HCT116 (cell line): ENCODE data around the gene ZNF79. TPM values are rescaled to one million over a fixed set of nuclear protein-coding genes. Genes with fewer than 3 reads are reported as not detected.

Source experiments
- ATAC-seq: fragments of 200-7000 bp; cut with Tn5 transposase; 2 replicates; pipeline ENCODE4 v1.9.1; 2020; ENCODE audit warnings: mild to moderate bottlenecking, moderate library complexity
- Bru-seq: library from RNA; stranded (reverse); fragments of 400-500 nt; gene quantifications from one replicate; lab custom pipeline; 2021; lab: Mats Ljungman, UMichigan
- BruChase-seq, 2 experiments: library from RNA; stranded (reverse); fragments of 400-500 nt; gene quantifications; one replicate each; lab custom pipeline; 2021; lab: Mats Ljungman, UMichigan
- BruUV-seq: library from RNA; stranded (reverse); fragments of 400-500 nt; replicated peaks from 2 replicates; lab custom pipeline; 2021; lab: Mats Ljungman, UMichigan
- CTCF ChIA-PET: fragments of 300-600 bp; sonication (Branson Sonifier 250); formaldehyde crosslinking; loops from one replicate; lab custom pipeline; 2021; ENCODE audit warnings: antibody characterized with exemption; lab: Charles Lee
- POLR2A ChIA-PET: fragments of 300-600, 350-600 bp; sonication (Branson Sonifier 250); formaldehyde crosslinking; loops from one replicate; lab custom pipeline; 2021; ENCODE audit warnings: antibody characterized with exemption; lab: Charles Lee
- RAD21 ChIA-PET, 2 experiments: fragments of 300-600 bp; sonication (Branson Sonifier 250); formaldehyde crosslinking; loops; one replicate each; lab custom pipeline; 2023; ENCODE audit warnings: low total read pairs in 2 of 2; ENCODE audit not compliant: uncharacterized antibody in 2 of 2, unreplicated experiment in 2 of 2, low non-redundant PET in 1 of 2; lab: Charles Lee
- DNase-seq: peaks from one replicate; pipeline ENCODE4 v3.0.0-alpha.2; 2010; ENCODE audit warnings: low read depth, low spot score
- H2AFZ ChIP-seq: fragments of 200-600 bp; shearing (Covaris generic), sonication (generic); 2 replicates; pipeline ENCODE4 v1.6.1; 2017; ENCODE audit warnings: low read depth, mixed run types, mixed read lengths, antibody characterized with exemption, low read length; ENCODE audit not compliant: poor library complexity, severe bottlenecking
- H3K27ac ChIP-seq: 2 replicates; pipeline ENCODE4 v1.5.1; 2012; ENCODE audit warnings: low read depth, low read length
- H3K27me3 ChIP-seq: fragments of 200-600 bp; sonication (generic); 2 replicates; pipeline ENCODE4 v1.6.1; 2016; ENCODE audit warnings: mixed run types, low read length, mixed read lengths; ENCODE audit not compliant: insufficient read depth
- H3K36me3 ChIP-seq, 2 experiments: fragments of 200-500 bp in 1 of 2; fragments of 200-600 bp in 1 of 2; sonication (Bioruptor generic) in 1 of 2; sonication (generic) in 1 of 2; 2 replicates each; pipeline versions ENCODE4 v1.5.1 to v1.6.1; 2014 to 2016; ENCODE audit warnings: low read length in 2 of 2, inconsistent platforms in 1 of 2, mixed read lengths in 1 of 2, mixed run types in 1 of 2; ENCODE audit not compliant: insufficient read depth in 2 of 2, control insufficient read depth in 1 of 2
- H3K4me1 ChIP-seq, 2 experiments: fragments of 200-600 bp in 1 of 2; sonication (generic) in 1 of 2; 2 replicates each; pipeline versions ENCODE4 v1.5.1 to v1.6.1; 2012 to 2017; ENCODE audit warnings: low read length in 2 of 2, inconsistent platforms in 1 of 2, mild to moderate bottlenecking in 1 of 2, mixed read lengths in 1 of 2, mixed run types in 1 of 2, moderate library complexity in 1 of 2; ENCODE audit not compliant: insufficient read depth in 2 of 2, control insufficient read depth in 1 of 2
- H3K4me2 ChIP-seq: fragments of 200-600 bp; sonication (generic); 2 replicates; pipeline ENCODE4 v1.6.1; 2017; ENCODE audit warnings: mixed run types, low read length, mixed read lengths
- H3K4me3 ChIP-seq, 2 experiments: fragments of 200-600 bp in 1 of 2; sonication (generic) in 1 of 2; replicated peaks in 1 of 2; 2 replicates each; pipeline ENCODE4 v1.5.1; 2011 to 2016; ENCODE audit warnings: low read length in 2 of 2, control low read depth in 1 of 2, low read depth in 1 of 2, mild to moderate bottlenecking in 1 of 2, mixed read lengths in 1 of 2, mixed run types in 1 of 2
- H3K79me2 ChIP-seq: fragments of 200-600 bp; sonication (generic); 2 replicates; pipeline ENCODE4 v1.6.1; 2017; ENCODE audit warnings: mild to moderate bottlenecking, mixed run types, low read length, moderate library complexity, mixed read lengths; ENCODE audit not compliant: insufficient read depth
- H3K9ac ChIP-seq: fragments of 200-600 bp; sonication (generic); 2 replicates; pipeline ENCODE4 v1.6.1; 2016; ENCODE audit warnings: low read length, mixed read lengths
- H3K9me2 ChIP-seq: fragments of 200-600 bp; sonication (generic), shearing (Covaris generic); 2 replicates; pipeline ENCODE4 v1.6.1; 2017; ENCODE audit warnings: mixed run types, mild to moderate bottlenecking, moderate library complexity; ENCODE audit not compliant: insufficient read depth
- H3K9me3 ChIP-seq, 2 experiments: fragments of 200-500 bp in 1 of 2; fragments of 200-600 bp in 1 of 2; sonication (Bioruptor generic) in 1 of 2; sonication (generic) in 1 of 2; 2 replicates each; pipeline ENCODE4 v1.6.1; 2014 to 2017; ENCODE audit warnings: low read length in 2 of 2, mixed read lengths in 2 of 2, inconsistent platforms in 1 of 2, low read depth in 1 of 2, mild to moderate bottlenecking in 1 of 2, mixed run types in 1 of 2, moderate library complexity in 1 of 2; ENCODE audit not compliant: control insufficient read depth in 1 of 2, insufficient read depth in 1 of 2
- H4K20me1 ChIP-seq: fragments of 200-600 bp; sonication (generic), shearing (Covaris generic); 2 replicates; pipeline ENCODE4 v1.6.1; 2017; ENCODE audit warnings: mixed run types, mild to moderate bottlenecking, moderate library complexity; ENCODE audit not compliant: insufficient read depth
- CBX3 ChIP-seq: IDR thresholded peaks from 2 replicates; pipeline ENCODE4 v1.6.1; 2012; ENCODE audit warnings: low read depth
- EZH2 ChIP-seq: fragments of 200-600 bp; sonication (generic); IDR thresholded peaks from 2 replicates; pipeline ENCODE4 v1.6.1; 2017; ENCODE audit warnings: antibody characterized with exemption, mixed run types
- JUND ChIP-seq: IDR thresholded peaks from 2 replicates; pipeline ENCODE4 v1.6.1; 2012
- MAX ChIP-seq: IDR thresholded peaks from 2 replicates; pipeline ENCODE4 v1.6.1; 2012
- POLR2A ChIP-seq: IDR thresholded peaks from 2 replicates; pipeline ENCODE4 v1.7.0; 2011; ENCODE audit warnings: borderline replicate concordance; ENCODE audit not compliant: insufficient read depth, insufficient read length; ENCODE audit errors: extremely low read depth
- POLR2AphosphoS5 ChIP-seq: IDR thresholded peaks from 2 replicates; pipeline ENCODE4 v1.6.1; 2011; ENCODE audit warnings: mild to moderate bottlenecking, low read depth, low read length, moderate library complexity
- RAD21 ChIP-seq: IDR thresholded peaks from 2 replicates; pipeline ENCODE4 v1.6.1; 2012; ENCODE audit warnings: low read depth, mild to moderate bottlenecking
- REST ChIP-seq: IDR thresholded peaks from 2 replicates; pipeline ENCODE4 v1.6.1; 2012; ENCODE audit warnings: low read depth
- SIN3A ChIP-seq: IDR thresholded peaks from 2 replicates; pipeline ENCODE4 v1.6.1; 2012; ENCODE audit warnings: low read depth
- SP1 ChIP-seq: IDR thresholded peaks from 2 replicates; pipeline ENCODE4 v1.6.1; 2012; ENCODE audit warnings: low read depth
- SRF ChIP-seq: IDR thresholded peaks from 2 replicates; pipeline ENCODE4 v1.6.1; 2012; ENCODE audit warnings: low read depth
- YY1 ChIP-seq: IDR thresholded peaks from 2 replicates; pipeline ENCODE4 v1.6.1; 2011; ENCODE audit warnings: low read length, low read depth, moderate library complexity, mild to moderate bottlenecking; ENCODE audit not compliant: insufficient replicate concordance; ENCODE audit errors: extremely low read depth
- ZBTB33 ChIP-seq: IDR thresholded peaks from 2 replicates; pipeline ENCODE4 v1.6.1; 2011; ENCODE audit warnings: mild to moderate bottlenecking, low read length, moderate library complexity; ENCODE audit not compliant: insufficient replicate concordance; ENCODE audit errors: extremely low read depth
- ZFX ChIP-seq: fragments of 450-650 bp; IDR thresholded peaks from 2 replicates; pipeline ENCODE4 v1.6.1; 2017
- ZNF274 ChIP-seq: fragments of 200-500 bp; sonication (Bioruptor generic); IDR thresholded peaks from 2 replicates; pipeline ENCODE4 v1.6.1; 2014; ENCODE audit warnings: mild to moderate bottlenecking, low read depth, low read length, inconsistent platforms
- intact Hi-C: fragments of 100-400 bp; cut with micrococcal nuclease; formaldehyde crosslinking; loops from 2 replicates; pipeline ENCODE4 v1.10.0; 2022
- long read RNA-seq: library from polyadenylated mRNA; unstranded; transcript quantifications from one replicate; pipeline ENCODE4 v2.0.0, GENCODE V29; 2021; ENCODE audit not compliant: unreplicated experiment
- polyA plus RNA-seq: library from polyadenylated mRNA; unstranded; fragments of >200 nt; gene quantifications from 2 replicates; pipeline ENCODE4 v1.2.1, GENCODE V29; 2012; ENCODE audit warnings: missing spikeins
- total RNA-seq: library from RNA; stranded (reverse); gene quantifications from one replicate; pipeline ENCODE4 v1.2.1, GENCODE V29; 2021; ENCODE audit not compliant: unreplicated experiment

Gene ZNF79
- total RNA-seq (5.3 TPM), Bru-seq, nascent RNA (percentile 65 among the genes with signal in this experiment), BruChase-seq, experiment 1, labeled RNA remaining after a 6-hour chase (percentile 60 among the genes with signal in this experiment), BruChase-seq, experiment 2, labeled RNA remaining after a 2-hour chase (percentile 61 among the genes with signal in this experiment)
- polyA plus RNA-seq = 2.2 and 3.0 TPM in 2 replicates
- long read RNA-seq, partial matches to known transcripts = 1 of 9 reads
- long read RNA-seq, other reads (novel, unspliced or antisense) = 2 of 9 reads

GRCh38 chr9:127423934-127424675 lies at the start of gene ZNF79:
TSS of gene ZNF79 (plus strand) at chr9:127424382. CDS start at chr9:127424788, 406 bp downstream.
- ATAC-seq (peak; percentile 93), DNase-seq (peak; percentile 88)
- BruUV-seq = no TSS peak
- ChIA-PET POLR2A (interaction anchor here (0.5 to 2.0 kb wide), 8 partner anchors 9 to 670 kb away, joined by 3 to 9 read pairs (median 4); partner anchors contain the start of gene SLC2A8), RAD21 (no interaction called here), CTCF (interaction anchor here (1.0 to 1.6 kb wide), 3 partner anchors 12 to 483 kb away, joined by 3 to 4 read pairs (median 3); partner anchors contain the start of gene SLC2A8)
- peaks cover 3 to 34% of the 10 kb centered on the region in 2 experiments; a peak in 3 of 4 replicates for H3K4me1 ChIP-seq
- no peaks in the 10 kb centered on the region for H4K20me1 ChIP-seq
- H3K79me2 ChIP-seq = peaks cover 49% of the 10 kb centered on the region
- no peaks in the 10 kb centered on the region for H3K27me3 ChIP-seq
- no peaks in the 10 kb centered on the region for H3K9me3 ChIP-seq
- H3K9me2 ChIP-seq = no peaks in the 10 kb centered on the region
- intact Hi-C loops = loop anchor here (1.0 kb wide), 1 partner anchor 210 kb away; no protein-coding TSS in a partner anchor
- H3K9ac ChIP-seq = peak within 1 kb of the TSS; percentile 86
- H3K36me3 ChIP-seq = peaks cover 0 to 3% of the 10 kb centered on the region in 2 experiments; a peak in 1 of 4 replicates
- H3K4me3 ChIP-seq = peak within 1 kb of the TSS; percentile 98 to 99
- TF ChIP-seq ZNF274 = no peak
- TF ChIP-seq SRF = peak; percentile 90
- TF ChIP-seq SP1 = peak; percentile 44
- peak; percentile 76 for TF ChIP-seq POLR2AphosphoS5
- no peak for TF ChIP-seq CBX3
- TF ChIP-seq ZBTB33 = peak; percentile 80
- no peak for TF ChIP-seq JUND
- no peak for TF ChIP-seq EZH2
- TF ChIP-seq REST = no peak; the same call in 1 of the 2 replicates
- peak; percentile 60 for TF ChIP-seq SIN3A
- peak; percentile 50 for TF ChIP-seq POLR2A
- TF ChIP-seq YY1 = peak; percentile 75
- peak; percentile 77 for TF ChIP-seq MAX
- peak; percentile 53; the same call in 1 of the 2 replicates for TF ChIP-seq ZFX
- TF ChIP-seq RAD21 = no peak
- peak within 1 kb of the TSS; percentile 63 for H2AFZ ChIP-seq
- H3K27ac ChIP-seq = peak within 1 kb of the TSS; percentile 92
- H3K4me2 ChIP-seq = peak within 1 kb of the TSS; percentile 97
